ENCODE results near the gene STX4.

STX4 gene

DNA sequence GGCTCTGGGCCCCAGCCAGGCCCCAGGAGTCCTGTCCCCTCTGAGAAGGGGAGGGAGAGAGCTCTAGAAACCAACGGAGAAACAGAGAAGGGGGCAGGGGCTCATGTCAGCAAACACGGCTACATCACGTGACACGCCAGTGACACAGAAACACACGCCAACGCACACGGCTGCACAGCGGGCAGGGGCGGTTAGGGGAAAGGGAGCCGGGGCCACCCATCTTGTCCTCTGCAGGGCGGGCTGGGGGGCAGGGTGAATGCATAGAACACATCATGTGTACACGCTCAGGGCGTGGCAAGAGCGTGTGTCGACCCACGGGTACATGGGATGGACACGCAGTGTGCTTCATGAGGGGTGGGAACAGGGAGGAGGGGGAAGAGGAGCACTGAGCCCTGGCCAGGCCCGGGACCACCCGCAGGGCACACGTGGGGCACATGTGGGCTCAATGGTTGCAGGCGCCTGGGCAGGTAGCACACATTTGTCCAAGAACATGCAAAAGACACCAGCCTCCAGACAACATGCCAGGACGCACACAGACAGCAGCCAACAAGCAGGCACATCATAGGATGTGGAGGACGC is 43.8 kb upstream of the STX4 start:
- TF ChIP-seq, protein P1, sequence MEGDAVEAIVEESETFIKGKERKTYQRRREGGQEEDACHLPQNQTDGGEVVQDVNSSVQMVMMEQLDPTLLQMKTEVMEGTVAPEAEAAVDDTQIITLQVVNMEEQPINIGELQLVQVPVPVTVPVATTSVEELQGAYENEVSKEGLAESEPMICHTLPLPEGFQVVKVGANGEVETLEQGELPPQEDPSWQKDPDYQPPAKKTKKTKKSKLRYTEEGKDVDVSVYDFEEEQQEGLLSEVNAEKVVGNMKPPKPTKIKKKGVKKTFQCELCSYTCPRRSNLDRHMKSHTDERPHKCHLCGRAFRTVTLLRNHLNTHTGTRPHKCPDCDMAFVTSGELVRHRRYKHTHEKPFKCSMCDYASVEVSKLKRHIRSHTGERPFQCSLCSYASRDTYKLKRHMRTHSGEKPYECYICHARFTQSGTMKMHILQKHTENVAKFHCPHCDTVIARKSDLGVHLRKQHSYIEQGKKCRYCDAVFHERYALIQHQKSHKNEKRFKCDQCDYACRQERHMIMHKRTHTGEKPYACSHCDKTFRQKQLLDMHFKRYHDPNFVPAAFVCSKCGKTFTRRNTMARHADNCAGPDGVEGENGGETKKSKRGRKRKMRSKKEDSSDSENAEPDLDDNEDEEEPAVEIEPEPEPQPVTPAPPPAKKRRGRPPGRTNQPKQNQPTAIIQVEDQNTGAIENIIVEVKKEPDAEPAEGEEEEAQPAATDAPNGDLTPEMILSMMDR (IDR thresholded peaks at IDR 0.05; ENCODE audit: insufficient read depth, low read length, poor library complexity, severe bottlenecking): no peak
- TF ChIP-seq EZH2phosphoT487 (conservative IDR thresholded peaks at IDR 0.05; ENCODE audit: low read length): no peak
- H3K9me3 ChIP-seq (ENCODE audit: insufficient read depth, low read length): no peaks in the 10 kb centered on the region
- no peaks in the 10 kb centered on the region for H3K9me2 ChIP-seq (replicated peaks; ENCODE audit: insufficient read depth, low read length)
- no peaks in the 10 kb centered on the region for H3K36me3 ChIP-seq (ENCODE audit: low read length)
- H2AFZ ChIP-seq (ENCODE audit: low read depth, low read length, severe bottlenecking): no peak overlapping the region
- H3K9ac ChIP-seq (ENCODE audit: low read length): no peak overlapping the region
- H3K4me3 ChIP-seq (ENCODE audit: insufficient read depth, low read length, poor library complexity, severe bottlenecking): no peak overlapping the region
- H4K20me1 ChIP-seq (ENCODE audit: low read depth, low read length): no peaks in the 10 kb centered on the region
- no peak overlapping the region for H3K4me2 ChIP-seq (ENCODE audit: low read depth, low read length, poor library complexity, severe bottlenecking)
- H3K27me3 ChIP-seq (ENCODE audit: low read length): no peaks in the 10 kb centered on the region
- no peaks in the 10 kb centered on the region for H3F3A ChIP-seq (ENCODE audit: insufficient read depth)
- H3K79me2 ChIP-seq (ENCODE audit: insufficient read depth, low read length): no peaks in the 10 kb centered on the region
- no peak overlapping the region for H3K27ac ChIP-seq (ENCODE audit: low read depth, low read length)

- H3K4me3 ChIP-seq (ENCODE audit: insufficient read depth, low read length, poor library complexity, severe bottlenecking): no peak overlapping the region
- no peaks in the 10 kb centered on the region for H3K79me2 ChIP-seq (ENCODE audit: insufficient read depth, low read length)
- no peak overlapping the region for H2AFZ ChIP-seq (ENCODE audit: low read depth, low read length, severe bottlenecking)
- no peaks in the 10 kb centered on the region for H3K9me2 ChIP-seq (replicated peaks; ENCODE audit: insufficient read depth, low read length)
- H3K36me3 ChIP-seq (ENCODE audit: low read length): no peaks in the 10 kb centered on the region
- H3K4me2 ChIP-seq (ENCODE audit: low read depth, low read length, poor library complexity, severe bottlenecking): no peak overlapping the region
- H3K9me3 ChIP-seq (ENCODE audit: insufficient read depth, low read length): no peaks in the 10 kb centered on the region
- H4K20me1 ChIP-seq (ENCODE audit: low read depth, low read length): no peaks in the 10 kb centered on the region
- H3K27me3 ChIP-seq (ENCODE audit: low read length): no peaks in the 10 kb centered on the region
- no peaks in the 10 kb centered on the region for H3F3A ChIP-seq (ENCODE audit: insufficient read depth)
- H3K9ac ChIP-seq (ENCODE audit: low read length): no peak overlapping the region
- TF ChIP-seq EZH2phosphoT487 (conservative IDR thresholded peaks at IDR 0.05; ENCODE audit: low read length): no peak
- TF ChIP-seq, protein P1 (IDR thresholded peaks at IDR 0.05; ENCODE audit: insufficient read depth, low read length, poor library complexity, severe bottlenecking): no peak
- H3K27ac ChIP-seq (ENCODE audit: low read depth, low read length): no peak overlapping the region
These were observed 43.3 kb upstream of the STX4 start for GRCh38 chr16:30990105-30990504.

GRCh38 chr16:30991052-30991451 is 42.3 kb upstream of the STX4 start:
- no peaks in the 10 kb centered on the region for H3K9me3 ChIP-seq (ENCODE audit: insufficient read depth, low read length)
- no peaks in the 10 kb centered on the region for H4K20me1 ChIP-seq (ENCODE audit: low read depth, low read length)
- H3K9ac ChIP-seq (ENCODE audit: low read length): no peak overlapping the region
- no peaks in the 10 kb centered on the region for H3F3A ChIP-seq (ENCODE audit: insufficient read depth)
- H3K79me2 ChIP-seq (ENCODE audit: insufficient read depth, low read length): no peaks in the 10 kb centered on the region
- no peak for TF ChIP-seq EZH2phosphoT487 (conservative IDR thresholded peaks at IDR 0.05; ENCODE audit: low read length)
- TF ChIP-seq, protein P1 (IDR thresholded peaks at IDR 0.05; ENCODE audit: insufficient read depth, low read length, poor library complexity, severe bottlenecking): no peak
- H3K27ac ChIP-seq (ENCODE audit: low read depth, low read length): no peak overlapping the region
- no peak overlapping the region for H3K4me3 ChIP-seq (ENCODE audit: insufficient read depth, low read length, poor library complexity, severe bottlenecking)
- no peaks in the 10 kb centered on the region for H3K36me3 ChIP-seq (ENCODE audit: low read length)
- H2AFZ ChIP-seq (ENCODE audit: low read depth, low read length, severe bottlenecking): no peak overlapping the region
- H3K9me2 ChIP-seq (replicated peaks; ENCODE audit: insufficient read depth, low read length): no peaks in the 10 kb centered on the region
- no peaks in the 10 kb centered on the region for H3K27me3 ChIP-seq (ENCODE audit: low read length)
- no peak overlapping the region for H3K4me2 ChIP-seq (ENCODE audit: low read depth, low read length, poor library complexity, severe bottlenecking)

Measured in SU-DHL-6 (cell line).